Heart left ventricle (tissue), 16 donors: Measurements from ENCODE around the gene ENPP6. TPM values are rescaled to one million over a fixed set of nuclear protein-coding genes. Genes with fewer than 3 reads are reported as not detected.

Source experiments
- ATAC-seq, 4 donors: fragments of 200-7000 bp; cut with Tn5 transposase; one replicate each; pipeline ENCODE4 v1.9.1; 2020 to 2022; ENCODE audit warnings: moderate library complexity in 4 of 4, mild to moderate bottlenecking in 3 of 4, moderate number of reproducible peaks in 1 of 4
- DNase-seq, 5 donors: peaks; one replicate each; pipeline ENCODE4 v3.0.0-alpha.2; 2020
- H3K27ac ChIP-seq, 12 donors: fragments of 200-600 bp; sonication (generic) in 4 of 12; one replicate each; pipeline versions ENCODE4 v1.5.0 to v1.8.0; 2016 to 2022; ENCODE audit warnings: mild to moderate bottlenecking in 2 of 12
- H3K27me3 ChIP-seq, 9 donors: fragments of 200-600 bp; sonication (generic) in 2 of 9; one replicate each; pipeline versions ENCODE4 v1.5.1 to v1.8.0; 2016 to 2022; ENCODE audit warnings: mild to moderate bottlenecking in 3 of 9
- H3K36me3 ChIP-seq, 9 donors: fragments of 200-600 bp; sonication (generic) in 2 of 9; one replicate each; pipeline versions ENCODE4 v1.5.0 to v1.8.0; 2018 to 2022; ENCODE audit warnings: mild to moderate bottlenecking in 2 of 9
- H3K4me1 ChIP-seq, 12 donors: fragments of 200-600 bp; sonication (generic) in 4 of 12; one replicate each; pipeline versions ENCODE4 v1.5.0 to v1.8.0; 2016 to 2022; ENCODE audit warnings: mild to moderate bottlenecking in 3 of 12
- H3K4me3 ChIP-seq, 12 donors: fragments of 200-600 bp; sonication (generic) in 4 of 12; one replicate each; pipeline versions ENCODE4 v1.5.0 to v1.8.0; 2017 to 2022; ENCODE audit warnings: mild to moderate bottlenecking in 9 of 12, moderate library complexity in 4 of 12
- H3K9me3 ChIP-seq, 12 donors: fragments of 200-600 bp; sonication (generic) in 4 of 12; one replicate each; pipeline versions ENCODE4 v1.5.0 to v1.8.0; 2016 to 2022; ENCODE audit warnings: mild to moderate bottlenecking in 1 of 12
- POLR2A ChIP-seq, 2 donors: fragments of 450-650 bp; IDR thresholded peaks; one replicate each; pipeline ENCODE4 v1.6.1; 2017; ENCODE audit warnings: antibody characterized with exemption in 2 of 2, mild to moderate bottlenecking in 2 of 2, moderate library complexity in 2 of 2
- WGBS, 4 donors: extraction: QIAGEN DNeasy Blood & Tissue Kit in 2 of 4; methylation state at CpG; one replicate each; pipeline versions ENCODE4 v1.1.5 to v1.1.7; 2013 to 2018; 5-methylcytosine and 5-hydroxymethylcytosine counted together
- intact Hi-C, 10 donors: fragments of 100-400 bp; cut with DNase I; formaldehyde crosslinking; loops; one replicate each; pipeline versions ENCODE4 v1.11.1 to v1.14.2; 2022
- polyA plus RNA-seq, 2 donors: library from polyadenylated mRNA; stranded (reverse); fragments of 200-250 nt; gene quantifications; one replicate each; pipeline ENCODE4 v1.2.3, GENCODE V29; 2013
- total RNA-seq, 9 donors: library from RNA; depleted of rRNA in 2 of 9; stranded (reverse); fragments of >200 nt in 2 of 9; fragmentation: NEBNext Ultra II Directional in 3 of 9; extraction: Animal tissue kit (Norgen Biotek cat#: 25700) in 3 of 9; gene quantifications; one replicate each; pipeline versions ENCODE4 v1.1.0 to v1.2.4, GENCODE V29; 2016 to 2023
- TF ChIP-seq, protein P1 (sequence below), 12 donors: fragments of 200-600 bp; sonication (generic) in 4 of 12; IDR thresholded peaks; one replicate each; pipeline versions ENCODE4 v1.5.0 to v1.8.0; 2018 to 2022; ENCODE audit warnings: antibody characterized with exemption in 12 of 12, mild to moderate bottlenecking in 5 of 12
- donor health status: ischemic (EF 13 %, LVEDD 7.1; RV severe dilation, severe dysfunction).
- donor health status: healthy with polysubstance abuse.
- donor health status: DM: no; HTN: yes; CAD: no.
- donor health status: DM: no; HTN: no; CAD: no.
- donor health status: ischemic (EF 25% LVEDD 6.9; RV normal size, moderate dysfunction).
- donor health status: ischemic (EF 25% LVEDD 5.7; RV mildly dilated, moderate dysfunction).
- donor health status: healthy.
- donor health status: DM: yes; HTN: yes; CAD: no.
- donor health status: ischemic (EF 35%, LVEDD 5.7; RV mildly dilated, moderate dysfunction).
- donor health status: nonischemic (EF 11% LVEDD 7.7; RV severe dilation, severe dysfunction).
- donor health status: DM: yes; HTN: yes; CAD: no.
- donor health status: PGD.
- donor health status: ischemic (EF 29% LVEDD 5.4; RV normal size, mild dysfunction).
- donor health status: nonischemic (EF 23%, LVEDD 6.1; RV moderate dilation, normal function).

The ENPP6 gene
- total and polyA plus RNA-seq, 11 donors: 0.03 to 0.35 (median 0.19) TPM; not detected in 2

DNA sequence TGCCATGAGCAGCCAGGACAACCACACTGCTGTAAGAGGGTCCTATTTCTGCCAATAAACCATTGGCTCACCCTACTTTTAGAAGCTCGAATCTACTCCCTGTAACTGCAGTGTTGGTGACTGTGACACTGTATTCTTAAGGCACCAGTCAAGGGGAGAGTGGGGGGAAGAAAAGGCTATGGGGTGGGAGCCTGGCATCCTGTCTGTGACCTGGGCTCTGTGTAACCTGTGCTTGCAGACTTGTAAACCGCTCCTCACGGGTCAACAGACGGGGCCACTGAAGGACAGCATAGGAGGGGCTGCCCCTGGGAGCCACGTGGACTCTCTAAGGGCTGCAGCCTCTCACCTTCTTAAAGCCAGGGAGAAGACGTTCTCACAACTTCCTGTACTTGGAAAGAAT, 42.2 kb upstream of the ENPP6 start:
- no peak for ATAC-seq
- DNase-seq: no peak
- intact Hi-C loops: loop anchor here in 7 of 10 donors (5.0 to 10.0 kb wide), 7 partner anchors 125 to 475 kb away; partner anchors contain the start of genes CASP3 (in 3 of the 7), PRIMPOL (in 3 of the 7) and CENPU (in 2 of the 7)
- H3K9me3 ChIP-seq: no peaks in the 10 kb centered on the region
- H3K27ac ChIP-seq: no peak overlapping the region
- peaks cover 0 to 13% (median 2%) of the 10 kb centered on the region in 12 donors for H3K4me1 ChIP-seq
- no peaks in the 10 kb centered on the region for H3K27me3 ChIP-seq
- TF ChIP-seq, protein P1, sequence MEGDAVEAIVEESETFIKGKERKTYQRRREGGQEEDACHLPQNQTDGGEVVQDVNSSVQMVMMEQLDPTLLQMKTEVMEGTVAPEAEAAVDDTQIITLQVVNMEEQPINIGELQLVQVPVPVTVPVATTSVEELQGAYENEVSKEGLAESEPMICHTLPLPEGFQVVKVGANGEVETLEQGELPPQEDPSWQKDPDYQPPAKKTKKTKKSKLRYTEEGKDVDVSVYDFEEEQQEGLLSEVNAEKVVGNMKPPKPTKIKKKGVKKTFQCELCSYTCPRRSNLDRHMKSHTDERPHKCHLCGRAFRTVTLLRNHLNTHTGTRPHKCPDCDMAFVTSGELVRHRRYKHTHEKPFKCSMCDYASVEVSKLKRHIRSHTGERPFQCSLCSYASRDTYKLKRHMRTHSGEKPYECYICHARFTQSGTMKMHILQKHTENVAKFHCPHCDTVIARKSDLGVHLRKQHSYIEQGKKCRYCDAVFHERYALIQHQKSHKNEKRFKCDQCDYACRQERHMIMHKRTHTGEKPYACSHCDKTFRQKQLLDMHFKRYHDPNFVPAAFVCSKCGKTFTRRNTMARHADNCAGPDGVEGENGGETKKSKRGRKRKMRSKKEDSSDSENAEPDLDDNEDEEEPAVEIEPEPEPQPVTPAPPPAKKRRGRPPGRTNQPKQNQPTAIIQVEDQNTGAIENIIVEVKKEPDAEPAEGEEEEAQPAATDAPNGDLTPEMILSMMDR (IDR thresholded peaks at IDR 0.05): no peak
- no peak for TF ChIP-seq POLR2A (IDR thresholded peaks at IDR 0.05)
- WGBS, 4 donors: 45 to 64% (median 52%) methylated on average over 6 of the region's 6 CpGs
- H3K4me3 ChIP-seq: no peak overlapping the region
- H3K36me3 ChIP-seq: no peaks in the 10 kb centered on the region

DNA sequence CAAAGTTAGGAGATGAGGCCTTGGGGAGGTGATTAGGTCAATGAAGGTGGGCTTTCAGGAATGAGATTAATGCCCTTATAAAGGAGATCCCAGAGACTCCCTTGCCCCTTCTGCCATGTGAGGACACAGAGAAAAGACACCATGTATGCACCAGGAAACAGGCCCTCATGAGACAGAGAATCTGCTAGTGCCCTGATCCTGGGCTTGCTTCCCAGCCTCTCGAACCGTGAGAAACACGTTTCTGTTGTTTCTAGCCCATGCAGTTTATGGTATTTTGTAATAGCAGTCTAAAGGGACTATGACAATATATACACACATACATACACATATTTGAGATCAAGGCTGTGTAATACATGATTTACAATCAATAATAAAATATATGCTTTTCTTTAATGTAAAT, 41.4 kb upstream of the ENPP6 start:
- TF ChIP-seq, protein P1 (IDR thresholded peaks at IDR 0.05): no peak
- no peak for TF ChIP-seq POLR2A (IDR thresholded peaks at IDR 0.05)
- no peak for ATAC-seq
- intact Hi-C loops: no loop called here
- DNase-seq: no peak
- H3K9me3 ChIP-seq: no peaks in the 10 kb centered on the region
- no peak overlapping the region for H3K27ac ChIP-seq
- peaks cover 0 to 10% (median 0%) of the 10 kb centered on the region in 12 donors for H3K4me1 ChIP-seq
- H3K4me3 ChIP-seq: no peak overlapping the region
- H3K27me3 ChIP-seq: no peaks in the 10 kb centered on the region
- 86 to 92% (median 88%) methylated on average over 3 of the region's 3 CpGs for WGBS, 4 donors
- no peaks in the 10 kb centered on the region for H3K36me3 ChIP-seq

DNA sequence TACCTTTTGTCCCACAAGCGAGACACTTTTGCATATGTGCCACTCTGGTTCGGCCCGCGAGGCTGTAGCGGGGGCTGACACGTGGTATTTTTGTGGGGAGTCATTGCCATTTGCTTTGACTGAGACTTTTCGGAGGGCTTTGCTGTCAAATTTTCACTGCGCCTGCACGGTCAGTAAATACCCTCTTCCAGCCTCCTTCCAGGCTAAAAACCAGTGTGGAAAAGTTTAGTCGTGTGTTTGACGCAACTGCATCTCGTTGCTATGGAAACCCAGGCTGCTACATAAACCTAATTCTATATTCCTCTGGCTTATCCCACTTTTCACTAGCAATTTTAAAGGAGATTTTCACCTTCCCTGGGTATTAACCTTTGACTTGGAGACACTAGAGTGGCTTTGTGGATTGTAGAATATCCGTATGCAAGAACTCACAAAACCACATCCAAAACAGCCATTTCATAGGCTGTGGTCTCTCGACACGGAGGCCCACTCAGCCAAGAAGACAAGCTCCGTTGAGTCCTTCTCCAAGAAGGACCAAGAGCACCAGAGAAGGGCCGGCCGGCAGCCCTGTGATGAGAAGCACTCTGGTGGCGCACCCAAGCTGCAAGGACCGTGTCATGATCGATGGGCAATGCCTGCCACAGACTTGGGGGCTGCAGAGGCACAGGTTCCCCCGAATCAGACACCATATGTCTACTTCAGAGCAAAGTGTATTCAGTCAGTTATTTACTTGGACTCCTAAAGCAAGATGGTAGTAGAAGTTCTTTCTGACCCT, 38.4 kb upstream of the ENPP6 start:
- H3K4me3 ChIP-seq: no peak overlapping the region
- intact Hi-C loops: no loop called here

DNA sequence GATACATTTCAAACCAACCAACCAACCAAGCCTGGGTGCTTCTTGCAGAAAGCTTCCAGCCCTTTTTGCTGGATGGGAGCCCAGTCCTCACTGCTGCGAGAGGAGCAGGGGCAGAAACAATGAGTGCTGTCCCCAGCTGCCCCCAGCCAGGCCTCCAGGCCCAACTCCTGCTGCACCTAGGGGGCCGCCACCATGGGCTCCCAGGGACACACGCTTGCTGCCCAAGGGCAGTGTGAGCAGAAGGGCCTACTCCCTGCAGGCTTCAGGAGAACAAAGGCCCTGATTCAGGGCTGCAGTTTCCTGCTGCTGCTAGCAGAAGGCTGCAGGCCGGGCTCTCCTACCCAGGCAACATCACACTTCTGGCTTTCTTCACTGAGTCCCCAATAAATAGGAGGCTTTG, 37.7 kb upstream of the ENPP6 start:
- WGBS, 4 donors: 36 to 61% (median 41%) methylated on average over 4 of the region's 4 CpGs
- no peak overlapping the region for H3K4me3 ChIP-seq
- DNase-seq: peak in 2 of 5 donors; percentile 40 to 56
- no peaks in the 10 kb centered on the region for H3K36me3 ChIP-seq
- no peak overlapping the region for H3K27ac ChIP-seq
- ATAC-seq: peak; percentile 59 to 73 (median 65)
- H3K27me3 ChIP-seq: no peaks in the 10 kb centered on the region
- intact Hi-C loops: no loop called here
- peaks cover 0 to 8% (median 0%) of the 10 kb centered on the region in 12 donors for H3K4me1 ChIP-seq
- H3K9me3 ChIP-seq: no peaks in the 10 kb centered on the region
- TF ChIP-seq, protein P1 (IDR thresholded peaks at IDR 0.05): no peak
- TF ChIP-seq POLR2A (IDR thresholded peaks at IDR 0.05): no peak

More for the DNA sequence above, 38.4 kb upstream of the ENPP6 start:
- Histone ChIP-seq H3K36me3 (no peaks in the 10 kb centered on the region), H3K4me1 (peaks cover 0 to 8% (median 0%) of the 10 kb centered on the region in 12 donors), H3K27me3 (no peaks in the 10 kb centered on the region), H3K27ac (no peak overlapping the region), H3K9me3 (no peaks in the 10 kb centered on the region)
- no peak for TF ChIP-seq POLR2A (IDR thresholded peaks at IDR 0.05)
- TF ChIP-seq, protein P1 (IDR thresholded peaks at IDR 0.05): no peak
- 94 to 98% (median 96%) methylated on average over 18 to 22 of the region's 22 CpGs for WGBS, 4 donors
- DNase-seq (no peak), ATAC-seq (no peak)
